HG03565 (cell line): ENCODE results near the gene GRM4.

ENCODE experiments used
- ATAC-seq: cut with Tn5 transposase; IDR thresholded peaks from one replicate; pipeline ENCODE4 v1.9.1; 2021; ENCODE audit warnings: mild to moderate bottlenecking, moderate library complexity; ENCODE audit not compliant: unreplicated experiment

Gene GRM4

DNA sequence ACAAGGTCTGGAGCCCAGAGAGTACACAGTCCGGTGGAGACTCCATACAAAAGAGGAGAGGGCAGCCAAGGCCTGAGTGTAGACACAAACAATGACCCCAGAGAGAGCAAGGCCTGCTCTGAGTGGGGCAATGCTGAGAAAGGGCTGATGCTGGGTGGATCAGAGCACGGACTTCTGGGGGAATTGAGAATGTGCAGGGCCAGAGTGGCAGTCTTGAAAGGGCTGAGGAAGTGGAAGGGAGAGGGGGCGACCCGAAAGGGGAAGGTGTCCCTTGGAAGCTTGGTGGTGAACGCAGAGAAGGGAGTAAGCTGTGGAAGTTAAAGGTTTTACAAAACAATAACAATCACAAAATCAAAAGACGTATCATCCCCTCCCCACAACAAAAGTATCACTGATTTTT is 12.0 kb upstream of the GRM4 start:
- ATAC-seq: no peak

DNA sequence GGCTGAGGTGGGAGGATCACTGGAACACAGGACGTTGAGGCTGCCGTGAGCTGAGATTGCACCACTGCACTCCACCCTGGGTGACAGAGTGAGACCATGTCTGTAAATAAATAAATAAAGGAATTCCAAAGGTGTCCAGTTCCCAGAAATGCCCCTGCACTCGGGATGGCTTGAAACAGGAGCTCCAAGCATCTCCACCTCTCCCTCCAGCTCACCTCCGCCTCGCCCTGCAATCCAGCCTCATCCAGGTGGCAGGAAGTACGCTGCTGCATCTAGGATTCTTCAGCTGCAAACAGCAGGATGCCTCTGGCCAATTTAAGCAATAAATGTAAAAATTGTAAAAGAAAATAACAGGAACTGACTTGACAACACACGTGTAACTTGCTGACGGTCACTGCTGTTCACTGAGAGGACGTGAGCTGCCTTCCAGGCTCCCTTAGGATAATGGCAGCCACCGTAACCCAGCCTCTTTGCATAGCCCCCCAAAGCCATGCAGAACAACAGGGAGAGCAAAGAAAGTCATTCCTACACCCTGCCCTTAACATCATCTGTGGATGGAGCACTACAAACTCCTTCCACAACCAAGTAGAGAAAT is 11.4 kb upstream of the GRM4 start:
- no peak for ATAC-seq

DNA sequence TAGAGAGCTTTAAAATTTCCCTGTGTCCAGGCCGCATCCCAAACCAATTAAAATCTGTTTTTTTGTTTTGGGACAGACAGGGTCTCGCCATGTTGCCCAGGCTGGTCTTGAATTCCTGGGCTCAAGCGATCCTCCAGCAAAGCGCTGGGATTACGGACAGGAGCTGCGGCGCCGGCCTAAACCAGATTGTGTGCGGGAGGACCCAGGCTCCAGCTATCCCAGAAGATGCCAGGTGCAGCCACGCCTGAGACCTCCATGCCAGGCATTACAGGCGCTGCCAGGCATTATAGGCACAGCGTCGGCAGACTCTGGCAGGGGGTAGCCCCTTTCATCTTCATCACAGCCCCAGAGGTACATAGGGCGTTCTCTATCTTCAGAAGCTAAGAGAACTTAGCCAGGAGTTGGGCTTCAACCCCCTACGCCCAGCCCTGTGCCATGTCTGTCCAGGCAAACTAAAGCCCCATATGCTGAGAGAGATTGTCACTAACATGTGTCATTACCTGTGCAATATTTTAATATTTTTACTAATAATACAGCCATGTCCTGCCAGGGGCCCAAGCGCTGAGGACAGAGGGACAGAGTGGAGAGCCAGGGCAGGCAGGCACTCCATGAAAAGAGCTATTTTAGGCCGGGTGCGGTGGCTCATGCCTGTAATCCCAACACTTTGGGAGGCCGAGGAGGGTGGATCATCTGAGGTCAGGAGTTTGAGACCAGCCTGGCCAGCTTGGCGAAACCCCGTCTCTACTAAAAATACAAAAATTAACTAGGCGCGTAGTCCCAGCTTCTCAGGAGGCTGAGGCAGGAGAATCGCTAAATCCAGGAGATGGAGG is 9.8 kb upstream of the GRM4 start:
- ATAC-seq: no peak

DNA sequence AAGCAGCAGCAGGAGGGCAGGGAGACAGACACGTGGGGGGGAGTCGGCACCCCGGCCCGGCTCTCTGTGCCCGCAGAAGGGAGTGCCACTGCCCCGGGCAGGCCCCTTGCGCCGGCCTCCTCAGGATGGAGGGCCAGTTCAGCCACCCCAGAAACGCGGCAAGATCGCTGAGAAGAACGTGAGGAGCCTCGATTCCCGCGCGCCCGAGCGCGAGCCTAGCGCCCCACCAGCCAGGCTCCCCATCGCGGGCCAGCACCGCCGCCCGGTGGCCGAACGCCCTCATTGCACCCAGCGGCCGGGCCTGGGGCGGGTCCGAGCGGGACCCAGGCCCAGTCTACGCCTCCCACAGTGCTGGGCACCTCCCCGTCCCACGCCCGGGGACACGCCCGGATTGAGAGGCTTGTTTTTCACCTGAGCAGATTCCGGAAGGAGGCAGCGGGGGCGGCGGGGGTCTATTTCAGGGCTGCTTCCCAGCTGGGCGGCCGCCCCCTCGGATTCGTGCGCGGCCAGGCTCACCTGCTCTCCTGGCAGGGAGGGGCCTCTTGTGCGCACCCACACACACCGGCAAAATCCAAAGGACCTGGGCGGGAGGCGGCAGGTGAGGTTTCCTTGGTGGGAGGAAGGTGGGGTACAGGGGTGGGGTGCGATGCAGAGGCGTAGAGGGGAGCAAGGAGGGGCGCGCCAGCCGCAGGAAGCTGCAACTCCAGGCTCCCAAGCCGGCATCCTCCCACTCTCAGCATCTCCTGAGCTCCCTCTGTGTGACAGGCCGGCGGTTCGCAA is 9.0 kb upstream of the GRM4 start:
- ATAC-seq: no peak

DNA sequence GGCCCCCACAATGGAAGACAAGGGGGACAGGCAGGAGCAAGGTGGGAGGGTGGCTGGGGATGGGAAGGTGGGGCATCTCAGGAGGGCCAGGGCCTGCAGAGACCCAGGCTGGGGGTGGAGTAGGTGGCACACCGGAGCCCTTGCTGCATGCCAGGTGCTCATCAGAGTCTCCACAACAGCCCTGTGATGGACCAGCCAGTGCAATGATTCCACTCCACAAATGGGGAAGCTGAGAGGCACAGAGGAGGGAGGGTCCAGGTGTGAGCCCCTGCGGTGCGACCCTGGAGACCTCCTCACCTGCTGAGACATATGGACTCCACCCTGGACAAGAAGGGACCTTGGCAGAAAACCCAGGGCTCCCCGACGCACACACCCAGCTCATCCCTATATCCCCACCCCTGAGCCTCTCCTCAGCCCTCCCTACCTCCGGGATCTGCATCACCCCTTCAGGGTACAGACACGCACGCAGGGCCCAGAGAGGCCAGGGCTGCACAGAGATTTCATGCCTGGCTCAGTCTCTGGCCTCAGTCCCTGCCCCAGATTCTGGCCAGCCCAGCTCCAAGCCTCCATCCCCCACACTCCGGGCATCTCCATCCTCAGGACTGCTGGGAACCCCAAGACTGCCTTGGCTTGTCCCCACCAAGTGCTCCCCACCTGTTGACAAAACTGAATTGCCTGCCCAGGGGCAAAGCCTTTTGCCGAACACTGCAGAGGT is 7.1 kb upstream of the GRM4 start:
- ATAC-seq: no peak

DNA sequence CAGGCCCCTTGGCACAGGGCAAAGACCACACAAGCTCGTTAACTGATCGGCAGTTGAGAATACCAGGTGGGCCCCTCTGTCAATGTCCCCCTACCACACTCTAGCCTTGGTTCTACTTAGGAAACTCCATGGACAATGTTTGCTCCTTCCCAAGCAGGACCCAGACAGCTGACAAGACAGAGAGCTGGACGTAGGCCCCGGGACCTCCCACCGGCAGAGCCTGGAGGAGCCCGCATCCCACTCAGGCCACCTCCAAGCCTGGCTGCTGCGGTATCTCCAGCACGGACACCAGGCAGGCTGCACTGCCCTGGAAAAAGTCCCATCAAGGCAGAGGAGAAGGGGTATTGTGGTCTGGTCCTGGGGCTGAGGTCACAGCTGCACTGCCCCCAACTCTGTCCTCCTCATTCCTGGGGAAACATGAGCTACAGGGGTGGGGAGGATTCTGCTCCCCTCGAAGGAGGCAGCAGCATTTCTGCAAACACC is 6.2 kb upstream of the GRM4 start:
- no peak for ATAC-seq

DNA sequence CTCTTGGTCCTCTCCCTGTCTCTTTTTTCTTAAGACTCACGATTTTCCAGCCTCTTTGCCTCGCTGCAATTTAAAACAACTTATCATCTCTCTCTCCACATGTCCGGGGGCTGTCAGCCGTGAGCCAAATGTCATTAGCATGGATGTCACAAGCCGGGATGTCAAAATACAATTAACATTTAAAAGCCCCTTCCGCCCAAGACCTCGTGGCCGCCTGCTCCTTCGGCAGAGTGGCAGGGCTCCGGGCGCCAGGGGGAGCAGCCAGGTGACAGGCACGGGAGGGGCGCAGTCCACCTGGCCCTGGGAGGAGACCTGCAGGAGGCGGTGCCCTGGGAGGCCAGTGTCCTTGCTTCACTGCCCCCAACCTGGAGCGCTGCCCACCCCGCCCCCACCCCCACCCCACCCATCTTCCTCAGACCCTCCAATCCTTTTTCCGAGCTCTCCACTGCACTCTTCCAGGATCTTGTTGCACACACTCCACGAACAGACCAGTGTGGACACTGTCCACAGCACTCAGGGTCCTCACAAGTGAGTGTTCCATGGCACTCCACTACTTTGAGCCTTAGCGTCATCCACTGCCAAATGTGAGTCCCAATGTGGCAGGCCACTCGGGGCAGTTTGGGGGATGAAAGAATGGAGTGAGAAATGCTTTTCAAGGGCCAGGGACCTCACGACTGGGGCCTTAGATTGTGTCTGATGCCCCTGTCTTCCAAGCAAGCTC is 5.6 kb upstream of the GRM4 start:
- ATAC-seq: no peak

DNA sequence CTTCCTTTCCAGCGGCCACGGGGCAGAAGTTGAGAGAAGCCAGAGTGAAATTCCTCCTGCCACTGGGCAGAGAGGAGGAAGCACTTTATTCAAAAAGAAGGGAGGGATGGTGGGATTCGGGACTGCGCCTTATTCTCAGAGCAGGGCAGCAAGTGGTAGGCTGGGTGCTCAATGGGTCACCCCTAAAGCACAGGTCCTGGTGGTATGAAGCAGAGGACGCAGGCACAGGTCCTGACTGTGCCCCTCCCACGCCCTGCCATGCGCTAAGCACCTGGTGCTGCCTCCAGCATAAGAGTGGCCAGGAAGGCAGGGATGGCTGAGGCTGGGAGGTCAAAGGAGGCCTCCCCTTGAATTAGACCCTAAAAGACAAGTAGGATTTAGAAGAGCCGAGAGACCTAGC is 4.9 kb upstream of the GRM4 start:
- no peak for ATAC-seq

DNA sequence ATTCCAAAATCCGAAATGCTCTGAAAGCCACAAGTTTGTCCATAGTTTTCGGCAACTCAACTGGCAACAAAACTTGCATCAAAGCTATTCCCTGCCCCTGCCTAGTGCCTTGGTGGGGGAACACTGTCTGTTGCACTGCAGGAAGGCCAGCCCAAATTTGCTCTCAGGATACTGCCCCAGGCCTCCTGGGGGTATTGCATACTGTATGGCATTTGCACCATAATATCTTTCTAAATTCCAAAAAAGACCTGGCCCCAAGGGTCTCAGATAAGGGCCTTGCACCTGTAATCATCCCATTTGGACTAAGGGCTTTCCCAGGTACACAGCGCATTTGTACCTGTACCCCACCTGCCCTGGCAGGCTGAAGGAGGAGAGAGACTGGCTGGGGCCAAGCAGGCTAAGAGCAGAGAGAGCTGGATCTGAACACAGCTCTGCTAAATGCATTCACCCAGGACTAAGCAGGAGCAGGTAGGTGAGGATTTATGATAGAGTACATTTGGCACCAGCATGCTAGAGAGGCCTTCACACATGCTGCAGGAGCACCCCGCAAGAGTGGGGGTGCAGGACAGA is 4.0 kb upstream of the GRM4 start:
- ATAC-seq: no peak

DNA sequence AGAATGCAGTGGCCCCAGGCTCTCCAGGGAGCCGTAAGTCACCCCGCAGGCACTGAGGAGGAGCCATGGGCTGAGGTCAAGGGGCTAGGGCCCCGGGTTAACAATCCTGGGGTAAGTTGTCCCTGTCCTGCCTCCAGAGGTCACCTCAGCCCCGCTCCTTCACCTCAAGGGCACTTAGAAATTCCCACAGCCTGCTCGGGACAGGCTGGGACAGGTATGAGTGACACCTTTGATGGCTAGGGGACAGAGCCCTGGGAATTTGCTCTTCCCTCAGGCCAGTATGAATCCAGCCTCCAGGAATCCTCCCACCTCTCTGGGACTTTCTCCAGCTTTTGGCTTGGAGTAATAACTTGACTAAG is 3.5 kb upstream of the GRM4 start:
- no peak for ATAC-seq

DNA sequence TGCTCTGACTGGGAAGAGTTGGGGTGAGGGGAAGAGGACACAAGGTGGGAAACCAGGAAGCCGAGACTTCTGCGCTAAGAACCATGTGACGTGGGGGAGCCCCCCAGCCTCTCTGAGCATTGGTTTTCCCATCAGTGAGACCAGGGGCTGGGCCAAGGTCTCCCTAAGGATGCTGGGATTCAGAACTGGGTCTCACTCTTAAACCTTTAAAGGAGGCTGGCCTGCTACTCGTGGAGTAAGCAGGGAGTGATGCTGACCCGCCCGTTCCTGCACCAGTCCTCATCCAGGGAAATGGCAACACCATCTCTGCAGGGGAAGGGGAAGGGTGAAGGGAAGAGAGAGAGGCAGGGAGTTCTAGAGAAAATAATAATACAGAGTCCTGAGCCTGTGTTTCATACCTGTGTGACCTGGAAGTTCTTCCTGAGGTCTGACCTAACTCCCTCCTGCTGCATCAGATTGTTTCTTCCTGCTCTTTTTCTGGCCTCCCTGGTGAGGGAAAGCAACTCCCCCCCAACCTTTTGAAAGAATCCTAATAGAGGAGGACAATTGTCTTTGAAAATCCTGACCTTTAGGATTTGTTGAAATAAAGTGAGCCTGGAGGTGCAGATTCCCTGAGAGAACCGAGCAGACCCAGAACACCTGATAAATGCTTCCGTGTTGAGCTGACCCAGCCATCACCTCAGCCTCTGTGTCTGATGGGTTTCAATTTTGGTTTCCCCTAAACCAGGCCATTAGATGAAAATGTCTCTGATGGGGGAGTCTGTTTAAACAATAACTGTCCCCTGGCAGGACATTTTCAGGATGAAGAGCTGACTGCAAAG is 3.0 kb upstream of the GRM4 start:
- no peak for ATAC-seq

DNA sequence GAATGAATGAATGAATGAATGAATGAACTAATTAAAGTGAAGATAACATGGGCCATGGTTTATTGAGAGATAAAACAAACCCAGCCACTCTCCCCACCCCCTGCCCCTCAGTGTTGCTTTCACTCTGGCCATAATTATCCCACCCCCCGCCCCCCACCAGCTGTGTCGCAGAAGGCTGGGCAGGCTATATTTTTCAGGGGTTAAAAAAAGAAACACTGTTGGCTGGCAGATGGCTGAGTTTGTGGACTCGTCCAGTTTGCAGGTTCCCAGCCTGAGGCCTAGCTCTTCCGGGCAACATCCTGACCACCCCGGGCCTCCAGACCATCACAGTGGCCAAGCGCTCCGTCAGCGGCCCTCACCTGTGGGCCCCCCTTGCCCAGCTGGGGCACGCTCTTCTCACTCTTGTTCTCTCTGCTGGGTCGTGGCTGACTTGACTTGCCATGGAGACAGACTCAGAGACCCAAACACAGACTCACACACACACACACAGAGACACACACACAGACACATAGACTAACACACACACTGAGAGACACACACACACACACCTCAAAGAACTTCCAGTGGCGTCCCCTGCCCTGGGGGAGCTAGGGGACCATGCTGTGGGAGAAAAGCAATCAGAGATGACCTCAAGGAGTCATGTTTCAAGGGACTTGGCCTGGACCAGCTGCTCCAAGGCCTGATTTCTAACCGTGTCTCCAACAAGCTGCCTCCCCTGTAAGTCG is 2.2 kb upstream of the GRM4 start:
- ATAC-seq: no peak

DNA sequence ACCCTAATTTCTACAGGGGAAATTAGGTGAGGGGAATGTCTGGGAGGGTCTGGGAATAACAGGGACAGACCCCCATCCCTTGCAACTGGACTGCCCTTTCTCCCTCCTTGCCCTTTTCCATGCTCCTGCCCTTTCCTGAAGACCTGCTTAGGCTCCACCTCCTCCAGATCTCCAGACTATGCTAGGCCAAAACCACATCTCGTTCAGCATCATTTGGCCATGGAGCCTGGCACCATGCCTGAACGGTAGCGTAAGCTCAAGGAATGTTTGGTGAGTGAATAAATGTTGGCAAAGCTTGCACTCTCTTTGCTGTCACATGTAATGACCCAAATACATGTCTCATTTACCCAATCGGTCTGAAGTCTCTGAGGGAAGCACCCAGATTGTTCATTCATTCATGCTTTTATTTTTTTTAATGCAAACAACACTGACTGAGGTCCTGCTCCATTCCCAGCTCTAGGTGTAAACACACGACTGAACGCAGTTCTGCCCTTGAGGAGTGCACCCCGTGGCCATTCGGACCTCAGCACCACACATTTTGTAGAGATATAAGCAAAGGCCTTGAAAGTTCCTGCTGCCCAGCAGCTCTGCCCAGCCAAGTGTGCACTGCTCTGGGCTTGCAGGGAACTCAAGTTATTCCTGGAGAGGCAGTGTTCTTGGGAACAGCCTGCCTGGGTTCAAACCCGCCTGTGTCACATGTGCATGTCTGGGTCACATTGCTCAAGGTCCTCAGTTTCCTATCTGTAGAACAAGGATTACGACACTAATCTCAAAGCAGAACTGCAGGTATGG is 1.1 kb upstream of the GRM4 start:
- ATAC-seq: no peak

DNA sequence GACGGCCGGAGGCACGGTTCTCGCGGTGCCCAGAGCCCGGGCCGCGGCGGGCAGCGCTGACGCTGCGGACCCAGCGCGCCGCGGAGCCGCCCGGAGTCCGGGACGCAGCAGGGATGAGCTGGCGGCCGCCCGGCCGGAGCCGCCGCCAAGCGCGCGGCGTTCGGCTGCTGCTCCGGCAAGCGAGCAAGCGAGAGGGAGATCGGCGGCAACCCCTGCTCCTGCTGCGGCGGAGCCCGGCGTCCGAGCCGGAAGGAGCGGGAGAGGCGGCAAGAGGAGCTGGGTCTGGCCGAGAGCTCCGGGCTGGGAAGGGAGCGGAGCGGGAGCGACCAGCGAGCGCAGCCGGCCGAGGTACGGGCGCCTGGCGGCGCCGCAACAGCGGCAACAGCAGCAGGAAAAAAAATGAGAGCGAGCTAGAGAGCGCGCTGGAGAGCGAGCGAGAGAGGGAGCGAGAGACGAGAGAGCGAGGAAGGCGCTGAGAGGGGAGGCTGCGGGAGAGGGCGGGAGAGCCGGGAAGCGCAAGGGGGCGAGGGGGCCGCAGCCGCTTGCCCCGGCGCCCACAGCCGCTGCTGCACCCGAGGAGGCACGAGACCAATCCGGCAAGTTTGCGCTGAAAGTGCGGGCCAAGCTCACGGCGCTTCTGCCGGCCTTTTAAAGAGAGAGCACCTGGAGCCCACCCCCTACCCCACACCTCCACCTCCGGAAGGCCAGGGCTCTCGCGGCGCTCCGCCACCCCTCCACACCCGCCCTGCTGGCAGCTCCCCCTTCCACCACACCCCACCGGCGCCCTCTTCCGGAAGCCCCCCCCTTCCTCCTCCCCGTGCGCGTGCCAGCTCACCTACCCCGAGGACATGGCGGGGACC is 496 bp downstream of the GRM4 start:
- no peak for ATAC-seq

DNA sequence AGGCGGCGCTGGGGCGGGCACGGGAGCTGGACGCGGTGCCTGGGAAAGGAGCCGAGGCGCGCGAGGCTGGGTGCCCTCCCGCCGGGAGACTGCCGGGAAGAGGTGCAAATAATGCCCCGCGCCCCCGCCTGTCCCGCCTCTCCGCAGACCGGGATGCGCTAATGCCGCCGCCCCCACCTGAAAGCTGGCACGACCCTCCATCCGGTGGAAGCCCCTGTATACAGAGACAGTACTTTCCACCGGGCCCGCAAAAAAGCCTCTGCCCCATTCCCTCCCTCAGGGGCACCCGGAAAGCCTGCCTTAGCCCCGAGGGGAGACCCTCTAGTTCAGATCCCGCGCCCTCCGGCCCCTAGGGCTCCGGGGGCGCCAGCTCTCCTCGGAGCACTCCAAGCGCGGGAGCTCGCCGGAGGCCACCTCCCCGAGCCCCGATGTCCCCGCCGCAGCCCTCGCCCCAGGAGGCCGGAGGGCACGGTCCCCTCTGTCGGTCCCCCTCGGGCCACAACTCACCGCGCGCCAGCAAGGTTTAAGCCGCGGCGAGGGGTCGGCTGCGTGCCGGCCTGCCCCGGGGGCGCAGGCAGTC is 1.2 kb downstream of the GRM4 start:
- ATAC-seq: no peak

DNA sequence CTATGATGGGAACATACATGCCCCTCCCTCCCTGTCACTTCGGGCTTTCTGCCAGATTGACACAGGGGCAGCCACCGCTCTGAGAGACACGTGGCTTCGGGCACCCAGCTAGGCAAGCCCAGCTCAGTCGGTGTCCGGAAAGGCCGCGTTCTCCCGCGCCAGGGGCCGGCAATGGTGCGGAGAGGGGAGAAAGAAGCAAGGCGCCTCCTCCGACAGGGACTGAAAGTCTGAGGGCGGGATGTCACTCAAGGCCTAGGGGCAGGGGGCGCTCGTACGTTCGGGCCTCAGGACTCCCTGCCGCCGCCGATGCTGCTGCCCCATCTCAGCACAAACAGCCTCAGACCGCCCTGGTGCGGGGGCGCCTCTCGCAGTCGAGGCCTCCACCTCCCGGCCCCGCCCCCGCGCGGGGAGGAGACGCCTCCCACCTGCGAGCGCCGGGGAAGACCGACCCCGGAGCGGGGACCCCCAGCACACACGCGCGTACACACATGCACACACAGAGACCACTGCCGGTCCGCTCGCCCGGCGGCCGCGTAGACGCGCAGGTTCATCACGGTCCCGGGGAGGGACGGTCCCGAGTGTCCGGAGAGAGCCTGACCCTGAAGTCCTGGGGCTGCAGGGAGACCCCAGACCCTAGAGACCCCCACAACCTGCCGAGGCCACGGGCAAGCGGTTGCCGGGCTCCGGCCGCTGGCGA is 1.9 kb downstream of the GRM4 start:
- ATAC-seq: no peak
